Superior temporal gyrus (tissue), 1 donor: ENCODE data around the gene MEI4.
"Not testable (repeated sequence)": the region's sequence is repeated elsewhere in the genome, so short reads cannot be mapped to it uniquely, and the experiment has no call there.

Experiments used
- DNase-seq: peaks from one replicate; pipeline ENCODE4 v3.0.0-alpha.2; 2016; ENCODE audit errors: extremely low spot score

MEI4 gene

GRCh38 chr6:77678048-77678447 is 25.2 kb downstream of the MEI4 start:
- no peak for DNase-seq

GRCh38 chr6:77683515-77683914 is 30.7 kb downstream of the MEI4 start:
- DNase-seq: no peak

- no peak for DNase-seq
Measured at GRCh38 chr6:77686931-77687330, 34.1 kb downstream of the MEI4 start.

GRCh38 chr6:77688649-77689048 is 35.8 kb downstream of the MEI4 start:
- DNase-seq: no peak

GRCh38 chr6:77700095-77700494 is 47.3 kb downstream of the MEI4 start:
- not testable (repeated sequence) for DNase-seq

- no peak for DNase-seq
Measured at GRCh38 chr6:77707603-77708002, 54.8 kb downstream of the MEI4 start.

- DNase-seq: no peak
Measured at GRCh38 chr6:77715588-77715987, 62.7 kb downstream of the MEI4 start.

GRCh38 chr6:77716311-77716710 is 63.5 kb downstream of the MEI4 start:
- DNase-seq: no peak

GRCh38 chr6:77736010-77736409 is 83.2 kb downstream of the MEI4 start:
- DNase-seq: not testable (repeated sequence)

GRCh38 chr6:77740380-77740779 is 87.5 kb downstream of the MEI4 start:
- peak; percentile 45 for DNase-seq

GRCh38 chr6:77752156-77752555 is 99.3 kb downstream of the MEI4 start:
- not testable (repeated sequence) for DNase-seq

GRCh38 chr6:77762386-77762785 is 109.5 kb downstream of the MEI4 start:
- no peak for DNase-seq

GRCh38 chr6:77763124-77763523 is 110.3 kb downstream of the MEI4 start:
- no peak for DNase-seq

- DNase-seq: no peak
Measured at GRCh38 chr6:77764364-77764763, 111.5 kb downstream of the MEI4 start.

- DNase-seq: no peak
Measured at GRCh38 chr6:77773157-77773822, 120.5 kb downstream of the MEI4 start.

- no peak for DNase-seq
Measured at GRCh38 chr6:77774457-77774856, 121.6 kb downstream of the MEI4 start.

GRCh38 chr6:77776441-77776840 is 123.6 kb downstream of the MEI4 start:
- DNase-seq: no peak

- DNase-seq: no peak
Measured at GRCh38 chr6:77778527-77778926, 125.7 kb downstream of the MEI4 start.

GRCh38 chr6:77786935-77787629 is 134.2 kb downstream of the MEI4 start:
- DNase-seq: no peak

- no peak for DNase-seq
Measured at GRCh38 chr6:77796824-77797809, 144.3 kb downstream of the MEI4 start.

- no peak for DNase-seq
Measured at GRCh38 chr6:77812304-77812703, 159.5 kb downstream of the MEI4 start.

- no peak for DNase-seq
Measured at GRCh38 chr6:77813090-77813489, 160.3 kb downstream of the MEI4 start.
